BLaER1 treated with 17β-estradiol and CSF1 and Interleukin-3, amounts not matched to agents 10 nM and 100 nM (cell line): ENCODE data around the gene PPP1R9A.

Experiments
- H3K27ac ChIP-seq, 11 experiments: shearing (Covaris generic); formaldehyde crosslinking; 2 replicates each; pipeline ENCODE4 v1.8.1; 2022
- H3K27me3 ChIP-seq, 11 experiments: shearing (Covaris generic); formaldehyde crosslinking; 2 replicates each; pipeline ENCODE4 v1.8.1; 2022
- H3K36me3 ChIP-seq, 11 experiments: shearing (Covaris generic); formaldehyde crosslinking; 2 replicates each; pipeline ENCODE4 v1.8.1; 2022
- H3K4me1 ChIP-seq, 10 experiments: shearing (Covaris generic); formaldehyde crosslinking; 2 replicates each; pipeline ENCODE4 v1.8.1; 2022
- H3K4me2 ChIP-seq, 11 experiments: shearing (Covaris generic); formaldehyde crosslinking; 2 replicates each; pipeline ENCODE4 v1.8.1; 2022
- H3K4me3 ChIP-seq, 10 experiments: shearing (Covaris generic); formaldehyde crosslinking; 2 replicates each; pipeline ENCODE4 v1.8.1; 2022
- H3K9ac ChIP-seq, 11 experiments: shearing (Covaris generic); formaldehyde crosslinking; 2 replicates each; pipeline ENCODE4 v1.8.1; 2022
- H3K9me3 ChIP-seq, 11 experiments: shearing (Covaris generic); formaldehyde crosslinking; replicated peaks in 1 of 11; 2 replicates each; pipeline ENCODE4 v1.8.1; 2022
- H4K20me1 ChIP-seq, 11 experiments: shearing (Covaris generic); formaldehyde crosslinking; 2 replicates each; pipeline ENCODE4 v1.8.1; 2022
- Cebpa-rat ChIP-seq, 11 experiments: shearing (Covaris generic); IDR thresholded peaks; 2 replicates each; pipeline ENCODE4 v1.8.1; 2022

The PPP1R9A gene

GRCh38 chr7:95097851-95098250, 190.5 kb downstream of the PPP1R9A start:
- H3K27me3 ChIP-seq: no peaks in the 10 kb centered on the region
- no peaks in the 10 kb centered on the region for H3K36me3 ChIP-seq
- peaks cover 0 to 21% (median 0%) of the 10 kb centered on the region in 10 experiments; a peak in 5 of 20 replicates for H3K4me1 ChIP-seq
- H3K4me2 ChIP-seq: no peak overlapping the region
- no peaks in the 10 kb centered on the region for H4K20me1 ChIP-seq
- H3K9me3 ChIP-seq: no peaks in the 10 kb centered on the region
- H3K27ac ChIP-seq: no peak overlapping the region
- TF ChIP-seq Cebpa-rat (IDR thresholded peaks at IDR 0.05): no peak
- H3K4me3 ChIP-seq: no peak overlapping the region
- no peak overlapping the region for H3K9ac ChIP-seq

- no peaks in the 10 kb centered on the region for H3K36me3 ChIP-seq
Measured at GRCh38 chr7:95099106-95099505, 191.7 kb downstream of the PPP1R9A start.

GRCh38 chr7:95101422-95101821, 194.0 kb downstream of the PPP1R9A start:
- no peaks in the 10 kb centered on the region for H4K20me1 ChIP-seq

More at GRCh38 chr7:95099106-95099505, 191.7 kb downstream of the PPP1R9A start:
- Histone ChIP-seq H4K20me1 (no peaks in the 10 kb centered on the region), H3K4me3 (no peak overlapping the region), H3K27ac (no peak overlapping the region), H3K9me3 (no peaks in the 10 kb centered on the region), H3K9ac (no peak overlapping the region), H3K4me1 (peaks cover 0 to 21% (median 0%) of the 10 kb centered on the region in 10 experiments; a peak in 5 of 20 replicates), H3K4me2 (no peak overlapping the region), H3K27me3 (no peaks in the 10 kb centered on the region)
- TF ChIP-seq Cebpa-rat (IDR thresholded peaks at IDR 0.05): no peak

GRCh38 chr7:95102662-95103061, 195.3 kb downstream of the PPP1R9A start:
- Histone ChIP-seq H3K27me3 (no peaks in the 10 kb centered on the region), H4K20me1 (no peaks in the 10 kb centered on the region), H3K36me3 (no peaks in the 10 kb centered on the region), H3K9me3 (no peaks in the 10 kb centered on the region), H3K9ac (no peak overlapping the region), H3K4me2 (no peak overlapping the region), H3K4me1 (no peaks in the 10 kb centered on the region; a peak in 1 of 20 replicates), H3K27ac (no peak overlapping the region), H3K4me3 (no peak overlapping the region)
- TF ChIP-seq Cebpa-rat (IDR thresholded peaks at IDR 0.05): no peak

More at GRCh38 chr7:95101422-95101821, 194.0 kb downstream of the PPP1R9A start:
- no peaks in the 10 kb centered on the region for H3K36me3 ChIP-seq
- no peak overlapping the region for H3K9ac ChIP-seq
- peaks cover 0 to under 1% (median 0%) of the 10 kb centered on the region in 10 experiments; a peak in 1 of 20 replicates for H3K4me1 ChIP-seq
- no peak for TF ChIP-seq Cebpa-rat (IDR thresholded peaks at IDR 0.05)
- H3K4me2 ChIP-seq: no peak overlapping the region
- no peaks in the 10 kb centered on the region for H3K9me3 ChIP-seq
- H3K27me3 ChIP-seq: no peaks in the 10 kb centered on the region
- no peak overlapping the region for H3K4me3 ChIP-seq
- H3K27ac ChIP-seq: no peak overlapping the region

GRCh38 chr7:95104739-95105138, 197.3 kb downstream of the PPP1R9A start:
- Histone ChIP-seq H3K9ac (no peak overlapping the region), H4K20me1 (no peaks in the 10 kb centered on the region), H3K27ac (no peak overlapping the region), H3K36me3 (no peaks in the 10 kb centered on the region), H3K4me2 (no peak overlapping the region), H3K4me1 (no peaks in the 10 kb centered on the region; a peak in 1 of 20 replicates), H3K4me3 (no peak overlapping the region), H3K27me3 (no peaks in the 10 kb centered on the region), H3K9me3 (no peaks in the 10 kb centered on the region)
- no peak for TF ChIP-seq Cebpa-rat (IDR thresholded peaks at IDR 0.05)

GRCh38 chr7:95105627-95106026, 198.2 kb downstream of the PPP1R9A start:
- Histone ChIP-seq H3K9ac (no peak overlapping the region), H3K4me3 (no peak overlapping the region), H3K27ac (no peak overlapping the region), H3K4me2 (no peak overlapping the region), H3K27me3 (no peaks in the 10 kb centered on the region), H3K9me3 (no peaks in the 10 kb centered on the region), H3K4me1 (no peaks in the 10 kb centered on the region; a peak in 1 of 20 replicates), H4K20me1 (no peaks in the 10 kb centered on the region), H3K36me3 (no peaks in the 10 kb centered on the region)
- TF ChIP-seq Cebpa-rat (IDR thresholded peaks at IDR 0.05): no peak

GRCh38 chr7:95106401-95106800, 199.0 kb downstream of the PPP1R9A start:
- H3K36me3 ChIP-seq: no peaks in the 10 kb centered on the region
- no peak overlapping the region for H3K4me3 ChIP-seq
- no peaks in the 10 kb centered on the region for H3K9me3 ChIP-seq
- H3K4me1 ChIP-seq: no peaks in the 10 kb centered on the region; a peak in 1 of 20 replicates
- H4K20me1 ChIP-seq: no peaks in the 10 kb centered on the region
- H3K9ac ChIP-seq: no peak overlapping the region
- no peaks in the 10 kb centered on the region for H3K27me3 ChIP-seq
- H3K27ac ChIP-seq: no peak overlapping the region
- no peak for TF ChIP-seq Cebpa-rat (IDR thresholded peaks at IDR 0.05)
- no peak overlapping the region for H3K4me2 ChIP-seq

- no peaks in the 10 kb centered on the region for H3K4me1 ChIP-seq
- no peaks in the 10 kb centered on the region for H3K36me3 ChIP-seq
- no peak overlapping the region for H3K4me3 ChIP-seq
- no peak overlapping the region for H3K9ac ChIP-seq
- no peaks in the 10 kb centered on the region for H3K9me3 ChIP-seq
- H3K27me3 ChIP-seq: no peaks in the 10 kb centered on the region
- H4K20me1 ChIP-seq: no peaks in the 10 kb centered on the region
- H3K27ac ChIP-seq: no peak overlapping the region
- H3K4me2 ChIP-seq: no peak overlapping the region
- TF ChIP-seq Cebpa-rat (IDR thresholded peaks at IDR 0.05): no peak
Measured at GRCh38 chr7:95110707-95111106, 203.3 kb downstream of the PPP1R9A start.

GRCh38 chr7:95113590-95113989, 206.2 kb downstream of the PPP1R9A start:
- Histone ChIP-seq H3K36me3 (no peaks in the 10 kb centered on the region), H3K4me2 (no peak overlapping the region), H3K27ac (no peak overlapping the region)

GRCh38 chr7:95126053-95126709, 218.8 kb downstream of the PPP1R9A start:
- Histone ChIP-seq H3K9me3 (peaks cover 0 to 6% (median 0%) of the 10 kb centered on the region in 11 experiments; a peak in 2 of 22 replicates), H3K27ac (no peak overlapping the region), H3K4me3 (no peak overlapping the region), H3K36me3 (no peaks in the 10 kb centered on the region), H3K9ac (no peak overlapping the region), H3K4me2 (no peak overlapping the region), H3K27me3 (no peaks in the 10 kb centered on the region), H4K20me1 (no peaks in the 10 kb centered on the region), H3K4me1 (no peaks in the 10 kb centered on the region)
- TF ChIP-seq Cebpa-rat (IDR thresholded peaks at IDR 0.05): no peak

More at GRCh38 chr7:95113590-95113989, 206.2 kb downstream of the PPP1R9A start:
- Histone ChIP-seq H3K4me1 (no peaks in the 10 kb centered on the region), H3K9ac (no peak overlapping the region), H3K9me3 (no peaks in the 10 kb centered on the region), H3K4me3 (no peak overlapping the region), H4K20me1 (no peaks in the 10 kb centered on the region), H3K27me3 (no peaks in the 10 kb centered on the region)
- no peak for TF ChIP-seq Cebpa-rat (IDR thresholded peaks at IDR 0.05)
